Kidney (tissue), 14 donors: Measurements from ENCODE around the gene PCDH9. TPM values are rescaled to one million over a fixed set of nuclear protein-coding genes. Genes with fewer than 3 reads are reported as not detected.

Source experiments
- DNase-seq, 5 donors: peaks; one replicate each; pipeline ENCODE4 v3.0.0-alpha.2; 2013 to 2020
- FAIRE-seq: peaks from 2 replicates; lab custom pipeline; 2012; peaks lifted over from hg19 to GRCh38; lab: Jason Lieb, UNC
- H3K27ac ChIP-seq, 2 donors: one replicate each; pipeline ENCODE4 v1.7.0; 2013; ENCODE audit warnings: low read depth in 2 of 2, low read length in 2 of 2, inconsistent platforms in 1 of 2
- H3K27me3 ChIP-seq: one replicate; pipeline ENCODE4 v1.7.1; 2013; ENCODE audit warnings: low read length, inconsistent platforms; ENCODE audit not compliant: control insufficient read depth, insufficient read depth
- H3K36me3 ChIP-seq, 3 donors: one replicate each; pipeline versions ENCODE4 v1.7.0 to v1.7.1; 2013; ENCODE audit warnings: low read length in 3 of 3, control low read depth in 1 of 3, inconsistent platforms in 1 of 3; ENCODE audit not compliant: insufficient read depth in 3 of 3, control insufficient read depth in 2 of 3
- H3K4me1 ChIP-seq, 3 donors: one replicate each; pipeline versions ENCODE4 v1.7.0 to v1.7.1; 2013; ENCODE audit warnings: low read length in 3 of 3, inconsistent platforms in 1 of 3, low read depth in 1 of 3; ENCODE audit not compliant: control insufficient read depth in 2 of 3, insufficient read depth in 2 of 3
- H3K4me3 ChIP-seq, 3 donors: one replicate each; pipeline versions ENCODE4 v1.7.0 to v1.8.1; 2013; ENCODE audit warnings: low read length in 3 of 3, control low read depth in 1 of 3, inconsistent platforms in 1 of 3
- H3K9ac ChIP-seq, 3 donors: one replicate each; pipeline versions ENCODE4 v1.7.0 to v1.7.1; 2013; ENCODE audit warnings: low read length in 3 of 3, control low read depth in 1 of 3, inconsistent platforms in 1 of 3
- H3K9me3 ChIP-seq, 3 donors: one replicate each; pipeline versions ENCODE4 v1.7.0 to v1.7.1; 2013; ENCODE audit warnings: low read length in 3 of 3, control low read depth in 1 of 3, inconsistent platforms in 1 of 3; ENCODE audit not compliant: control insufficient read depth in 2 of 3, insufficient read depth in 1 of 3
- CTCF ChIP-seq: IDR thresholded peaks from 3 replicates; pipeline ENCODE4 v1.5.1; 2012; ENCODE audit warnings: mild to moderate bottlenecking, moderate library complexity, borderline replicate concordance; ENCODE audit not compliant: insufficient read depth; ENCODE audit errors: extremely low read depth
- intact Hi-C: fragments of 100-400 bp; cut with DNase I; formaldehyde crosslinking; loops from one replicate; pipeline ENCODE4 v1.11.1; 2022
- polyA plus RNA-seq: library from polyadenylated mRNA; stranded (reverse); fragments of 350-450 nt; fragmentation: Illumina TruSeq; extraction: RNeasy Lipid Tissue Mini Kit (QIAGEN cat#74804); gene quantifications from one replicate; pipeline ENCODE4 v1.2.3, GENCODE V29; 2014; ENCODE audit warnings: low read depth, low replicate concordance; ENCODE audit not compliant: insufficient read depth
- total RNA-seq: library from RNA; stranded (reverse); fragmentation: NEBNext Ultra II Directional; extraction: Animal tissue kit (Norgen Biotek cat#: 25700); gene quantifications from one replicate; pipeline ENCODE4 v1.2.1, GENCODE V29; 2021
- donor health status: control.
- donor health status: control.
- donor health status: control.
- donor health status: control.
- donor health status: control.
- donor health status: DM: yes; HTN: yes; CAD: no.
- donor health status: Normal renal cell carcinoma (clear cell type).

The PCDH9 gene
- total and polyA plus RNA-seq, 2 donors from 2014 or later, result 1.6 to 9.5 TPM

- no peak for DNase-seq
- no peaks in the 10 kb centered on the region for H3K4me1 ChIP-seq
- no peak for TF ChIP-seq CTCF
- intact Hi-C loops, result no loop called here
- H3K9me3 ChIP-seq, result no peaks in the 10 kb centered on the region
- H3K27me3 ChIP-seq, result no peaks in the 10 kb centered on the region
- H3K4me3 ChIP-seq, result no peak overlapping the region
- H3K9ac ChIP-seq, result no peak overlapping the region
- no peak overlapping the region for H3K27ac ChIP-seq
- FAIRE-seq, result no peak
- H3K36me3 ChIP-seq, result no peaks in the 10 kb centered on the region
Measured at GRCh38 chr13:66803013-66803807, 426.9 kb downstream of the PCDH9 start.

GRCh38 chr13:66795636-66796035, 434.5 kb downstream of the PCDH9 start:
- DNase-seq (no peak), FAIRE-seq (no peak)
- H3K36me3 ChIP-seq, result no peaks in the 10 kb centered on the region
- no peak overlapping the region for H3K4me3 ChIP-seq
- no peaks in the 10 kb centered on the region for H3K4me1 ChIP-seq
- H3K9me3 ChIP-seq, result no peaks in the 10 kb centered on the region
- H3K27ac ChIP-seq, result no peak overlapping the region
- no peak for TF ChIP-seq CTCF
- H3K27me3 ChIP-seq, result no peaks in the 10 kb centered on the region
- H3K9ac ChIP-seq, result no peak overlapping the region
- intact Hi-C loops, result no loop called here

GRCh38 chr13:66794340-66795031, 435.6 kb downstream of the PCDH9 start:
- FAIRE-seq (no peak), DNase-seq (no peak)
- H3K4me3 ChIP-seq, result no peak overlapping the region
- intact Hi-C loops, result no loop called here
- H3K36me3 ChIP-seq, result no peaks in the 10 kb centered on the region
- no peaks in the 10 kb centered on the region for H3K27me3 ChIP-seq
- no peak overlapping the region for H3K9ac ChIP-seq
- H3K27ac ChIP-seq, result no peak overlapping the region
- no peaks in the 10 kb centered on the region for H3K4me1 ChIP-seq
- H3K9me3 ChIP-seq, result no peaks in the 10 kb centered on the region
- TF ChIP-seq CTCF, result no peak
